ENCODE measurements around the gene ZNF729. TPM values are rescaled to one million over a fixed set of nuclear protein-coding genes. Genes with fewer than 3 reads are reported as not detected.

Gene ZNF729
- total RNA-seq (not detected), total RNA-seq (0 to 0.17 (median 0) reads per million in 172 experiments)
- polyA plus RNA-seq (2013, experiment 1 of 2), result not detected
- polyA plus RNA-seq (2013, experiment 2 of 2), result not detected

DNA sequence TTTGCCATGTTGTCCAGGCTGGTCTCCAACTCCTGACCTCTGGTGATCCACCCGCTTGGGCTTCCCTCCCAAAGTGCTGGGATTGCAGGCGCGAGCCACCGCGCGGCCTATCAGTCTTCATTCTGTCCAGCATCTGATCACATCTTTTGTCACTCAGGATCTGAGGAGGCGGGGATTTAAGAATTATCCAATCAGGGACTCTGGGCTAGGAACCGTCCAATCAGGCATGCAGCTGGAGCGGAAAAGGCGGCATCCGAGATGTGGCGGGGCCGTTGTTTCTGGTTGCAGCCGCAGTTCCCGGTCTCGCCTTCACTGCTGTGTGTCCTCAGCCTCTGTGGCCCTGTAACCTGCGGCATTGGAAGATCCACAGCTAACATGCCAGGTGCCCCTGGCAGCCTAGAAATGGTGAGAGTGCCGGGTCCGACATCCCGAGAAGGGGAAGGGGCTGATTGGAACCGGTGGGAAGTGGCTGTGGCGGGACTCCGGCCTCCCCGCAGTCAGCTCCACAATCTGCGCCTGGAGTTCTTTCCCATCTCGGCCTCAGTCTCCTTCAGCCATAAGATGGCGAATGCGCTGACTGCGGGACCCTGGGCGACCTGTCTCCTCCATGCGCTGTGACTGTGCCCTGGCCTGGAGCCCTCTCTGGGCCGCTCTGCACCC, at the start of gene ZNF729:
TSS of gene ZNF729 (plus strand) at position 291 of the 660 bp plus-strand sequence. CDS start at position 376, 85 bp downstream.
- H3K9me3 Mint-ChIP-seq, result peaks cover 9% of the 10 kb centered on the region
- ATAC-seq (ENCODE audit: poor library complexity), result no peak
- Histone ChIP-seq H3K9me3 (ENCODE audit: control insufficient read depth in 1 of 2, insufficient read depth in 1 of 2, low read length in 2 of 2) (peaks cover 0 to 17% of the 10 kb centered on the region in 2 experiments), H3K27me3 (ENCODE audit: control insufficient read depth in 1 of 2, insufficient read depth in 2 of 2, low read length in 2 of 2) (peaks cover 0 to 4% of the 10 kb centered on the region in 2 experiments), H3K4me1 (ENCODE audit: insufficient read depth, low read length) (no peaks in the 10 kb centered on the region), H3K36me3 (ENCODE audit: insufficient read depth, low read length) (no peaks in the 10 kb centered on the region), H3K4me3 (ENCODE audit: low read length) (no peak within 1 kb of the TSS), H3K27ac (ENCODE audit: low read depth in 1 of 2, low read length in 2 of 2) (no peak within 1 kb of the TSS)
- H3K27me3 Mint-ChIP-seq, result no peaks in the 10 kb centered on the region
- no peak for DNase-seq
- H3K4me3 Mint-ChIP-seq, result no peak within 1 kb of the TSS
- ChIA-PET CTCF (no interaction called here), POLR2A (no interaction called here)
- H3K27ac Mint-ChIP-seq, result no peak within 1 kb of the TSS
- no peaks in the 10 kb centered on the region for H3K4me1 Mint-ChIP-seq (ENCODE audit: low read depth)
- TF ChIP-seq, protein P1, sequence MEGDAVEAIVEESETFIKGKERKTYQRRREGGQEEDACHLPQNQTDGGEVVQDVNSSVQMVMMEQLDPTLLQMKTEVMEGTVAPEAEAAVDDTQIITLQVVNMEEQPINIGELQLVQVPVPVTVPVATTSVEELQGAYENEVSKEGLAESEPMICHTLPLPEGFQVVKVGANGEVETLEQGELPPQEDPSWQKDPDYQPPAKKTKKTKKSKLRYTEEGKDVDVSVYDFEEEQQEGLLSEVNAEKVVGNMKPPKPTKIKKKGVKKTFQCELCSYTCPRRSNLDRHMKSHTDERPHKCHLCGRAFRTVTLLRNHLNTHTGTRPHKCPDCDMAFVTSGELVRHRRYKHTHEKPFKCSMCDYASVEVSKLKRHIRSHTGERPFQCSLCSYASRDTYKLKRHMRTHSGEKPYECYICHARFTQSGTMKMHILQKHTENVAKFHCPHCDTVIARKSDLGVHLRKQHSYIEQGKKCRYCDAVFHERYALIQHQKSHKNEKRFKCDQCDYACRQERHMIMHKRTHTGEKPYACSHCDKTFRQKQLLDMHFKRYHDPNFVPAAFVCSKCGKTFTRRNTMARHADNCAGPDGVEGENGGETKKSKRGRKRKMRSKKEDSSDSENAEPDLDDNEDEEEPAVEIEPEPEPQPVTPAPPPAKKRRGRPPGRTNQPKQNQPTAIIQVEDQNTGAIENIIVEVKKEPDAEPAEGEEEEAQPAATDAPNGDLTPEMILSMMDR (IDR thresholded peaks at IDR 0.05), result no peak
- H3K36me3 Mint-ChIP-seq (ENCODE audit: low read depth), result no peaks in the 10 kb centered on the region
- intact Hi-C loops (cut with DNase I, micrococcal nuclease), result no loop called here

DNA sequence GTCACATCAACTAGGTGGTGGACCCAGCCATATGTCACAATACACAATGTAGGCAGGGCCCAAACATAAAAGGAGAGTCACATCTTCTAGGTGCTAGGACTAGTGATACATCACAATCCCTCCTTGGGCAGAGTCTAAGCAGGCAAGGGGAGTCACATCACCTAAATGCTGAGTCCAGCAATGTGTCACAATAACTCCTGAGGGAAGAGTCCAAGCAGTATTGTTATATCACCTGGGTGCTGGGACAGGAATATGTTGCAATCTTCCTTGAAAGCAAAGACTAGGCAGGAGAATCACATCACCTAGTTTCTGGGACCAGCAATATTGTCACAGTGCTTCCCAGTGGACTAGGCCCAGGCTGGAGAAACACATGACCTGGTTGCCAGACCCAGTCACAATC, 29.4 kb upstream of the ZNF729 start:
- Histone ChIP-seq H3K4me3 (ENCODE audit: low read length) (no peak overlapping the region), H3K27ac (ENCODE audit: low read depth in 1 of 2, low read length in 2 of 2) (no peak overlapping the region), H3K36me3 (ENCODE audit: insufficient read depth, low read length) (no peaks in the 10 kb centered on the region), H3K4me1 (ENCODE audit: insufficient read depth, low read length) (no peaks in the 10 kb centered on the region), H3K9me3 (ENCODE audit: control insufficient read depth in 1 of 2, insufficient read depth in 1 of 2, low read length in 2 of 2) (peaks cover 10 to 15% of the 10 kb centered on the region in 2 experiments), H3K27me3 (ENCODE audit: control insufficient read depth in 1 of 2, insufficient read depth in 2 of 2, low read length in 2 of 2) (no peaks in the 10 kb centered on the region)
- TF ChIP-seq, protein P1 (IDR thresholded peaks at IDR 0.05), result no peak
- POLR2A ChIA-PET, result no interaction called here
- peaks cover 15% of the 10 kb centered on the region for H3K9me3 Mint-ChIP-seq
- H3K27ac Mint-ChIP-seq, result no peak overlapping the region
- H3K36me3 Mint-ChIP-seq (ENCODE audit: low read depth), result no peaks in the 10 kb centered on the region
- no peaks in the 10 kb centered on the region for H3K27me3 Mint-ChIP-seq
- no peak overlapping the region for H3K4me3 Mint-ChIP-seq
- no peak for ATAC-seq (ENCODE audit: poor library complexity)
- H3K4me1 Mint-ChIP-seq (ENCODE audit: low read depth), result no peaks in the 10 kb centered on the region
- CTCF ChIA-PET, result no interaction called here
- no peak for DNase-seq
- intact Hi-C loops (cut with DNase I, micrococcal nuclease), result no loop called here

DNA sequence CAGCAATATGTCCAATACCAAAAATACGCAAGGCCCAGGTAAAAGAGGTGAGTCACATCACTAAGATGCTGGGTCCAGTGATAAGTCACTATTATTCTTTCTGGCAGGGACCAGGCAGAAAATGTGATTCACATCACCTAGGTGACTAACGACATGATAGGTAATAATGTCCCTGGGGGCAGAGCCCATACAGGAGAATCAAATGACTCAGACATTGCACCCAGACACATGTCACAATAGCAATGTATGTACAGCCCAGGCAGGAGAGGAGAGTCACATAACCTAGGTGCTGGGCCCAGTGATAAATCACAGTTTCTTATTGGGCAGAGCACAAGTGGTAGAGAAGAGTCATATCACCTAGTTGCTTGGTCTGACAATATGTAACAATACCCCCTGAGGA, 28.9 kb upstream of the ZNF729 start:
- no peak for DNase-seq
- Mint-ChIP-seq H3K4me3 (no peak overlapping the region), H3K9me3 (peaks cover 15% of the 10 kb centered on the region), H3K27ac (no peak overlapping the region), H3K36me3 (ENCODE audit: low read depth) (no peaks in the 10 kb centered on the region), H3K27me3 (no peaks in the 10 kb centered on the region), H3K4me1 (ENCODE audit: low read depth) (no peaks in the 10 kb centered on the region)
- no peaks in the 10 kb centered on the region for H3K4me1 ChIP-seq (ENCODE audit: insufficient read depth, low read length)
- no peaks in the 10 kb centered on the region for H3K27me3 ChIP-seq (ENCODE audit: control insufficient read depth in 1 of 2, insufficient read depth in 2 of 2, low read length in 2 of 2)
- intact Hi-C loops (cut with DNase I, micrococcal nuclease), result no loop called here
- peaks cover 10 to 18% of the 10 kb centered on the region in 2 experiments for H3K9me3 ChIP-seq (ENCODE audit: control insufficient read depth in 1 of 2, insufficient read depth in 1 of 2, low read length in 2 of 2)
- CTCF ChIA-PET, result no interaction called here
- no peak overlapping the region for H3K27ac ChIP-seq (ENCODE audit: low read depth in 1 of 2, low read length in 2 of 2)
- no peak for ATAC-seq (ENCODE audit: poor library complexity)
- POLR2A ChIA-PET, result no interaction called here
- TF ChIP-seq, protein P1 (IDR thresholded peaks at IDR 0.05), result no peak
- H3K4me3 ChIP-seq (ENCODE audit: low read length), result no peak overlapping the region
- no peaks in the 10 kb centered on the region for H3K36me3 ChIP-seq (ENCODE audit: insufficient read depth, low read length)

All from CD4-positive, alpha-beta T cell (primary cell).